Measurements from ENCODE around the gene ITGBL1. TPM values are rescaled to one million over a fixed set of nuclear protein-coding genes. Genes with fewer than 3 reads are reported as not detected.

The ITGBL1 gene
- total and polyA plus RNA-seq, 2 of the 8 experiments (the other 6 are each of a cell fraction or from before 2014, with no cell fraction given) = not detected

- ChIA-PET CTCF (ENCODE audit: partially characterized antibody) (no interaction called here), POLR2A (ENCODE audit: partially characterized antibody) (no interaction called here)
- no peak overlapping the region for H2BK15ac ChIP-seq (ENCODE audit: low read length)
- H3K27me3 ChIP-seq (replicated peaks in 1 of 4; ENCODE audit: control insufficient read depth in 3 of 4, extremely low read depth in 1 of 4, insufficient read depth in 3 of 4, low read length in 3 of 4) = no peaks in the 10 kb centered on the region
- no peaks in the 10 kb centered on the region for H4K20me1 ChIP-seq (replicated peaks in 1 of 2; ENCODE audit: control insufficient read depth in 1 of 2, insufficient read depth in 2 of 2, low read length in 2 of 2)
- no peak overlapping the region for H3K4me3 ChIP-seq (ENCODE audit: extremely low read depth in 1 of 4, insufficient read depth in 2 of 4, low read depth in 3 of 4, low read length in 4 of 4)
- no peaks in the 10 kb centered on the region for H3K23me2 ChIP-seq (ENCODE audit: low read depth, low read length)
- no peaks in the 10 kb centered on the region for H3K9me3 ChIP-seq (ENCODE audit: insufficient read depth in 2 of 2, low read depth in 1 of 2, low read length in 1 of 2)
- H3K56ac ChIP-seq (replicated peaks; ENCODE audit: insufficient read length, low read depth, low read length) = no peak overlapping the region
- H2AFZ ChIP-seq (ENCODE audit: low read length) = peak overlapping the region; percentile 77
- no peak overlapping the region for H4K91ac ChIP-seq (replicated peaks; ENCODE audit: insufficient read length, low read length)
- no peak overlapping the region for H2BK20ac ChIP-seq (ENCODE audit: low read length)
- H4K8ac ChIP-seq (ENCODE audit: extremely low read depth, insufficient read depth, low read length) = no peak overlapping the region
- H3K4me1 ChIP-seq (replicated peaks in 1 of 4; ENCODE audit: control insufficient read depth in 3 of 4, insufficient read depth in 4 of 4, low read length in 3 of 4) = no peaks in the 10 kb centered on the region
- H2BK12ac ChIP-seq (ENCODE audit: low read depth, low read length) = no peak overlapping the region
- H4K5ac ChIP-seq (ENCODE audit: insufficient read length, low read depth, low read length) = no peak overlapping the region
- no peak overlapping the region for H3K23ac ChIP-seq (ENCODE audit: insufficient read length)
- no peaks in the 10 kb centered on the region for H3K79me2 ChIP-seq (ENCODE audit: control insufficient read depth in 1 of 2, insufficient read depth in 2 of 2, low read length in 2 of 2)
- FAIRE-seq (no peak), DNase-seq (ENCODE audit: low read depth in 1 of 2, low spot score in 2 of 2) (no peak)
- H3K9ac ChIP-seq (replicated peaks in 1 of 4; ENCODE audit: extremely low read depth in 1 of 4, low read depth in 3 of 4, low read length in 3 of 4) = no peak overlapping the region
- H2BK5ac ChIP-seq (ENCODE audit: low read depth, low read length) = no peak overlapping the region
- no peaks in the 10 kb centered on the region for H3K36me3 ChIP-seq (ENCODE audit: control insufficient read depth in 2 of 4, insufficient read depth in 4 of 4, low read length in 3 of 4)
- no peak overlapping the region for H3K27ac ChIP-seq (ENCODE audit: low read depth, low read length)
- H3K18ac ChIP-seq (ENCODE audit: extremely low read depth, low read length) = no peak overlapping the region
- H2BK120ac ChIP-seq (replicated peaks; ENCODE audit: low read depth, low read length) = no peak overlapping the region
- no peak overlapping the region for H2AK5ac ChIP-seq (ENCODE audit: low read depth, low read length)
- no peak overlapping the region for H3K4ac ChIP-seq (replicated peaks; ENCODE audit: insufficient read length, low read depth, low read length)
- H3K4me2 ChIP-seq (ENCODE audit: insufficient read depth in 1 of 2, low read depth in 2 of 2, low read length in 2 of 2) = no peak overlapping the region
- H3K79me1 ChIP-seq (ENCODE audit: low read depth, low read length) = no peaks in the 10 kb centered on the region
- no peak overlapping the region for H3K14ac ChIP-seq (ENCODE audit: insufficient read length)
- 72% methylated on average over 4 of the region's 4 CpGs; no CpG with 5 or more reads in 1 of the 2 experiments for WGBS, 2 experiments (ENCODE audit: extremely low coverage in 1 of 2, insufficient coverage in 1 of 2, insufficient read length in 1 of 2, insufficient replicate concordance in 2 of 2, low coverage in 1 of 2, low lambda C conversion rate in 2 of 2, missing lambda C conversion rate in 1 of 2)
- TF ChIP-seq GTF2F1 (IDR thresholded peaks at IDR 0.05; ENCODE audit: borderline replicate concordance, low read depth, low read length) = no peak
- TF ChIP-seq NANOG (IDR thresholded peaks at IDR 0.05; ENCODE audit: insufficient read depth, low read depth, low read length, poor library complexity, severe bottlenecking) = no peak
- TF ChIP-seq TBP (IDR thresholded peaks at IDR 0.05; ENCODE audit: low read depth, low read length) = no peak
- no peak for TF ChIP-seq CBX5 (IDR thresholded peaks at IDR 0.05; ENCODE audit: low read depth, low read length)
- no peak for TF ChIP-seq ASH2L (IDR thresholded peaks at IDR 0.05; ENCODE audit: low read length)
- TF ChIP-seq NRF1 (IDR thresholded peaks at IDR 0.05; ENCODE audit: low read depth, low read length) = no peak
- no peak for TF ChIP-seq EGR1 (IDR thresholded peaks at IDR 0.05; ENCODE audit: borderline replicate concordance, low read depth, low read length)
- TF ChIP-seq ZNF274 (IDR thresholded peaks at IDR 0.05; ENCODE audit: borderline replicate concordance, extremely low read depth, low read length) = no peak
- TF ChIP-seq TAF1 (IDR thresholded peaks at IDR 0.05; ENCODE audit: low read depth, low read length) = no peak
- TF ChIP-seq CBX8 (IDR thresholded peaks at IDR 0.05; ENCODE audit: borderline replicate concordance, low read depth, low read length) = no peak
- no peak for TF ChIP-seq JUN (IDR thresholded peaks at IDR 0.05; ENCODE audit: low read depth, low read length)
- no peak for TF ChIP-seq E2F6 (IDR thresholded peaks at IDR 0.05)
- no peak for TF ChIP-seq POLR2A (IDR thresholded peaks at IDR 0.05; ENCODE audit: control extremely low read depth in 1 of 2, low read depth in 2 of 2, low read length in 2 of 2)
- no peak for TF ChIP-seq BCL11A (IDR thresholded peaks at IDR 0.05; ENCODE audit: low read depth in 2 of 2, low read length in 2 of 2)
- TF ChIP-seq HDAC2 (IDR thresholded peaks at IDR 0.05; ENCODE audit: borderline replicate concordance in 1 of 2, low read depth in 2 of 2, low read length in 2 of 2) = no peak
- no peak for TF ChIP-seq CREB1 (IDR thresholded peaks at IDR 0.05)
These were observed 76.9 kb downstream of the ITGBL1 start for GRCh38 chr13:101529422-101529821.
